Activated T-helper 2 cell treated with anti-CD3 and anti-CD28 coated beads, Interferon-gamma antibody, Interleukin-2, Interleukin-4, amounts not matched to agents 10 μg/mL and 5 μg/mL and 100 μg/mL, durations not matched to agents 14 hours and 24 hours and 36 hours (primary cell): ENCODE results near the gene SLC39A3. TPM values are rescaled to one million over a fixed set of nuclear protein-coding genes. Genes with fewer than 3 reads are reported as not detected.

Experiments used
- DNase-seq: peaks from one replicate; pipeline ENCODE4 v3.0.0; 2021; ENCODE audit warnings: low spot score
- H3K27ac Mint-ChIP-seq: one replicate; pipeline ENCODE4 v1.8.0; 2021; ENCODE audit warnings: mixed read lengths
- H3K27me3 Mint-ChIP-seq: one replicate; pipeline ENCODE4 v1.8.0; 2021; ENCODE audit warnings: low read depth, mixed read lengths
- H3K36me3 Mint-ChIP-seq: one replicate; pipeline ENCODE4 v1.8.0; 2021; ENCODE audit warnings: low read depth, mixed read lengths
- H3K4me1 Mint-ChIP-seq: one replicate; pipeline ENCODE4 v1.8.0; 2021; ENCODE audit warnings: low read depth, mixed read lengths
- H3K4me3 Mint-ChIP-seq: one replicate; pipeline ENCODE4 v1.8.0; 2021; ENCODE audit warnings: low read depth, mild to moderate bottlenecking, moderate library complexity, mixed read lengths
- H3K9me3 Mint-ChIP-seq: one replicate; pipeline ENCODE4 v1.8.0; 2021; ENCODE audit warnings: mixed read lengths
- intact Hi-C: fragments of 100-400 bp; cut with micrococcal nuclease; formaldehyde crosslinking; loops from one replicate; pipeline ENCODE4 v1.15.1; 2023
- total RNA-seq: library from RNA; stranded (reverse); gene quantifications from 2 replicates; pipeline ENCODE4 v1.2.3, GENCODE V29; 2022

Gene SLC39A3
- total RNA-seq, 1 donor from 2014 or later: 39.4 TPM

DNA sequence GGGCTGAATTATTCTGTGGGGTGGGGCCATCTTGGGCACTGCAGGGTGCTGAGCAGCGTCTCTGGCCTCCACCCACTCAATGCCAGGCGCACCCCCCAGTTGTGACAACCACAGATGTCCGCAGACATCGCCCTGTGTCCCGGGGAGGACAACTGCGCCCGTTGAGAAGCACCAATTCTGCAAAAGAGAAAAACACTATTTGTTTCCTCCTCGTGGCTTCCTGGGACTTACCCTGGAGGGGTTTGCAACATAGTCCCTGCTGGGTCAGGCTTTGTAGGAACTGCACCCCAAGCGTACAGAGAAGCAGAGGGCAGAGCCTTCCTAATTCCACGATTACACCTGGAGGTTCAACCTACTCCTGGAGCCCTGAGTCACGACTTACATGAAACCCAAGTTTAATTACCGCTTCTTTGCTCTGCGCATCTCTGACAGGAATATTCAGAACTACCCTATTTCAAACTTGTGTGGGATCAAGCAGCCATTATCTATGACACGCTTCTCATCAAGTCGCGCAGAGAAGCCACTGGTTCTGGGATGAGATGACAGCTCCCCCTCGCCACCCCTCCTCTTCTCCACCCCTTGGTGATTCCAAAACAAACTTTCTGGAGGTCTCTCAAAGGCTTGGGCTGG is 11.1 kb upstream of the SLC39A3 start:
- intact Hi-C loops: no loop called here
- Mint-ChIP-seq H3K9me3 (no peaks in the 10 kb centered on the region), H3K27me3 (no peaks in the 10 kb centered on the region), H3K36me3 (peaks cover 10% of the 10 kb centered on the region), H3K27ac (no peak overlapping the region), H3K4me3 (no peak overlapping the region), H3K4me1 (peaks cover 6% of the 10 kb centered on the region)
- no peak for DNase-seq

DNA sequence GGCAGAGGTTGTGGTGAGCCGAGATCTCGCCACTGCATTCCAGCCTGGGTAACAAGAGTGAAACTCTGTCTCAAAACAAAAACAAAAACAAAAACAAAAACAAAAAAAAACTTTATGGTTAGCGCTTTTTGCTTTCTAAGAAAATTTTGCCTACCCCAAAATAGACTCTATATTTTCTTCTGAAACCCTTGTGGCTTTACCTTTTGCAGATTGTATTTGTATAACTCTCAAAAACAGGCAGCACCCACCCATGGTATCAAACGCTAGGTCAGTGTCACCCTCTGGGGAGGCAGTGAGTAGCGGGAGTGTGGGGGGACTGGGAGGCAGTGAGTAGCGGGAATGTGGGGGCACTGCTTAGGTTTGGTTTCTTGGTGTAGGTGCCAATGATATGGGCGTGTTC is 7.5 kb upstream of the SLC39A3 start:
- H3K36me3 Mint-ChIP-seq: no peaks in the 10 kb centered on the region
- H3K4me3 Mint-ChIP-seq: no peak overlapping the region
- peaks cover 9% of the 10 kb centered on the region for H3K27me3 Mint-ChIP-seq
- H3K27ac Mint-ChIP-seq: no peak overlapping the region
- intact Hi-C loops: no loop called here
- H3K4me1 Mint-ChIP-seq: no peaks in the 10 kb centered on the region
- no peaks in the 10 kb centered on the region for H3K9me3 Mint-ChIP-seq
- DNase-seq: no peak

DNA sequence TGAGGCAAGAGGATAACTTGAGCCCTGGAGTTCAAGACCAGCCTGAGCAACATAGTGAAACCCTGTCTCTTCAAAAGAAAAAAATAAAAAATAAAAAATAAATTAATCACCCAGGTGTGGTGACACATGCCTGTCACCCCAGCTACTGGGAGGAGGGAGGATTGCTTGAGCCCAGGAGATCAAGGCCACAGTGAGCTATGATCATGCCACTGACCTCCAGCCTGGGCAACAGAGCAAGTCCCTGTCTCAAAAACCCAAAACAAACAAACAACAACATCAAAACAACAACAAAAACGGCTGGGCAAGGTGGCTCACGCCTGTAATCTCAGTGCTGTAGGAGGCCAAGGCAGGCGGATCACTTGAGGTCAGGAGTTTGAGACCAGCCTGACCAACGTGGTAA is 4.3 kb upstream of the SLC39A3 start:
- Mint-ChIP-seq H3K27ac (no peak overlapping the region), H3K9me3 (no peaks in the 10 kb centered on the region), H3K27me3 (peaks cover 11% of the 10 kb centered on the region), H3K4me3 (no peak overlapping the region), H3K36me3 (peaks cover 3% of the 10 kb centered on the region), H3K4me1 (peaks cover 7% of the 10 kb centered on the region)
- DNase-seq: no peak
- intact Hi-C loops: no loop called here

DNA sequence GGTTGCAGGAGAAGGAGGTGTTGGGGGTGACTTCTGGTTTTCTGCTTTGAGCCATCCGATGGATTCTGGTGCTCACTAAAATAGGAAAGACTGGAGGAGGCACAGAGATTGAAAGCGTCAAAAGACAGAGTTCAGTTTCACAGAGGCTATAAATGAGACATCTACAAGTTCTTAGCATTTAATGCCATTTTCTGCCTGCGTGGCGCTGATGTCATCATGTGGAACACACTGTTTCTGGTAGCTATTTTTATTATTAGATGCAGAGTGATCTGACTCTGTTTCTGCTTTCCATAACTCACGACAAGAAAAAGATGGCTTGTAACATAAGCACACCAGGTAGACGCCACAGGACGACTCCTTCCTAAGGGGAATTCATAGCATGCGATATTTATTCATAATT is 3.3 kb upstream of the SLC39A3 start:
- H3K9me3 Mint-ChIP-seq: no peaks in the 10 kb centered on the region
- intact Hi-C loops: no loop called here
- no peak overlapping the region for H3K27ac Mint-ChIP-seq
- H3K27me3 Mint-ChIP-seq: peaks cover 11% of the 10 kb centered on the region
- peaks cover 14% of the 10 kb centered on the region for H3K4me1 Mint-ChIP-seq
- peaks cover 10% of the 10 kb centered on the region for H3K36me3 Mint-ChIP-seq
- DNase-seq: no peak
- no peak overlapping the region for H3K4me3 Mint-ChIP-seq

DNA sequence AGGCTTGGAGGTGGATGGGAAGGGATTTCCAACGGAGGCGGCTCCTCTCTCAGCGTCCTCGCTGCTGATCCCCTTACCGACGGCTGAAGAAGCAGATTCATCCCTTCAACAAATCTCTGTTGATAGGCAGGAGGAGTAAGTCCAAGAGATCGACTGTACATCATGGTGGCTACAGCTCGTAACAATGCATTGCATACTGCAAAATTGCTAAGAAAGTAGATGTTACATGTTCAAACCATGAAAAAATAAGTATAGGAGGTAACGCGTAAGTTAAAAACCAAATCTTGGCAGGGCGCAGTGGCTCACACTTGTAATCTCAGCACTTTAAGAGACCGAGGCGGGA is 468 bp upstream of the SLC39A3 start:
- no peaks in the 10 kb centered on the region for H3K9me3 Mint-ChIP-seq
- H3K27ac Mint-ChIP-seq: no peak overlapping the region
- DNase-seq: no peak
- H3K36me3 Mint-ChIP-seq: peaks cover 31% of the 10 kb centered on the region
- H3K27me3 Mint-ChIP-seq: peaks cover 11% of the 10 kb centered on the region
- intact Hi-C loops: no loop called here
- H3K4me1 Mint-ChIP-seq: peaks cover 14% of the 10 kb centered on the region
- H3K4me3 Mint-ChIP-seq: peak overlapping the region; percentile 95

DNA sequence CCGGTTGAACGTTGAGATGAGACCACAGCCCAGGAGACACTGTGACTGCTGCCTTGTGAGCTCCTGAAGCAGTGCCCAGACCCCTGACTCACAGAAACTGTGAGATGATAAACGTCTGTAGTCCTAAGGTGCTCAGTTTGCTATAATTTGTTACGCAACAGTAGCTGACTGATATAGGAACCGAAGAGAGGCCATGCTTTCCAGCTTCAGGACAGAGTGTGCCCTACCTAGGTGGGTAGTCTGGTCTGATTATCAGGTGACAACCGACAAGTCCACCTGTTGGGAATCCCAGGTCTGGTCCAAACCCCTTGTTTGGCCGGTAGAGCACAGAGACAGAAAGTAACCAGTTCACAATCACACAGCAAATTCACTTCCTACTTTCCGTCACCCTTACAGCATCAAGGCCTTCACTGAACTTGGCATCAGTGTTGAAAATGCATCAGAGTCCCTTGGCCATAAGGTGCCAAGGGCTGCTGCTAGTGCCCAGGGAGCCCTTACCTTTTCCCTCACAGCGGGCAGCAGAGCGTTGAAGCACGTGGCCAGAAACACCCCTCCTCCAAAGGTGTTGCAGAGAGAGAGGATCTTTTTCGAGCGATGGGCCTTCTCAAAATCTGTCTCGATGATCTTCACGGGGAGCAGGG is 3.1 kb downstream of the SLC39A3 start:
- no peak overlapping the region for H3K4me3 Mint-ChIP-seq
- intact Hi-C loops: no loop called here
- peaks cover 14% of the 10 kb centered on the region for H3K4me1 Mint-ChIP-seq
- peaks cover 43% of the 10 kb centered on the region for H3K36me3 Mint-ChIP-seq
- no peaks in the 10 kb centered on the region for H3K27me3 Mint-ChIP-seq
- no peak for DNase-seq
- H3K27ac Mint-ChIP-seq: no peak overlapping the region
- no peaks in the 10 kb centered on the region for H3K9me3 Mint-ChIP-seq

DNA sequence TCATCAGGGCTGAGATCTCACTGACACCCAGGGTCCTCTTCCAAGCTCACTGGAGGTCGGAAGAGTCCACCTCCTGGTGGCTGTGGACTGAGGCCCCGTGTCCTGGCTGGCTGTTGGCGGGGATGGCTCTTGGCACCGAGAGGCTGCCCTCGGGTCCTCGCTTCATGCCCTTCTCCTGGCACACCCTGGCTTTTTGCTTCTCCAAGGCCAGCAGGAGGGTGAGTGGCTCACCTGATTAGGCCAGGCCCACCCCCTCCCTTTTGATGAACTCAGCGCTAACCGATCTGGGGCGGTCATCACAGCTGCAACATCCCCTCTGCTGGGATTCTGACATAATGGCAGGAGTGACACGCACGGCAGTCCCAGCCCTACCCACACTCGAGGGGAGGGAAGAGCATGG is 4.4 kb downstream of the SLC39A3 start:
- Mint-ChIP-seq H3K9me3 (no peaks in the 10 kb centered on the region), H3K27me3 (no peaks in the 10 kb centered on the region), H3K27ac (no peak overlapping the region), H3K36me3 (peaks cover 43% of the 10 kb centered on the region), H3K4me3 (no peak overlapping the region), H3K4me1 (peaks cover 14% of the 10 kb centered on the region)
- intact Hi-C loops: no loop called here
- DNase-seq: no peak

DNA sequence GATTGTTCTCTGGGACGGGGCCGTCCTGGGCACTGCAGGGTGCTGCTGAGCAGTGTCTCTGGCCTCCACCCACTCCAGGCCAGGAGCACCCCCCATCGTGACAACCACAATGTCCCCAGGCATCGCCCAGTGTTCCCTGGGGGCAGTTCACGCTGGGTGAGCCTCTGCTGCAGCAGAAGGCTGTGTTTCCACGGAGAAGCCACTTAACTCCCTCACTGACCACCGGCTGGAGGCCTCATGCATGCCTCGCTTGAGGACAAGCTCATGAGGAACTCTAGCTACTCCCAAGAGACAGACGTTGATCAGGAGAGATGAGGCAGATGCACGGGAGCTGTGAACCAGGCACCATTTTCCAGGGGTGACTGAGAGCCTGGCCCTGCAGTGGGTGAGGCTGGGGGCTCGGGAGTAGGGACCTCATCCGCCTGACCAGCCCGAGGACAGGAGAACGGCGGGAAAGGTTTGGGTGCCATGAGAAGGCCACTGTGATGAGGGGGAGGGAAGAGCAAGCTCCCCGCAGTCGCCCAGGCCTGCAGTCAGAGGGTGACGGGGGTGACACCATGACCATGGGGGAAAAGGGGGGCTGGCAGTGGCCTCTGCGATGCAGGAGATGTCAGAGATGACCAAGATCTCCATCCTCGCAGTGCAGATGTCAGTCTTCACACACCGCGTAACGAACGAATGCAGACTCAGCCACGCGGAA is 5.1 kb downstream of the SLC39A3 start:
- H3K36me3 Mint-ChIP-seq: peaks cover 43% of the 10 kb centered on the region
- DNase-seq: no peak
- H3K27me3 Mint-ChIP-seq: no peaks in the 10 kb centered on the region
- H3K9me3 Mint-ChIP-seq: no peaks in the 10 kb centered on the region
- H3K4me1 Mint-ChIP-seq: peaks cover 10% of the 10 kb centered on the region
- H3K27ac Mint-ChIP-seq: no peak overlapping the region
- intact Hi-C loops: no loop called here
- H3K4me3 Mint-ChIP-seq: no peak overlapping the region

DNA sequence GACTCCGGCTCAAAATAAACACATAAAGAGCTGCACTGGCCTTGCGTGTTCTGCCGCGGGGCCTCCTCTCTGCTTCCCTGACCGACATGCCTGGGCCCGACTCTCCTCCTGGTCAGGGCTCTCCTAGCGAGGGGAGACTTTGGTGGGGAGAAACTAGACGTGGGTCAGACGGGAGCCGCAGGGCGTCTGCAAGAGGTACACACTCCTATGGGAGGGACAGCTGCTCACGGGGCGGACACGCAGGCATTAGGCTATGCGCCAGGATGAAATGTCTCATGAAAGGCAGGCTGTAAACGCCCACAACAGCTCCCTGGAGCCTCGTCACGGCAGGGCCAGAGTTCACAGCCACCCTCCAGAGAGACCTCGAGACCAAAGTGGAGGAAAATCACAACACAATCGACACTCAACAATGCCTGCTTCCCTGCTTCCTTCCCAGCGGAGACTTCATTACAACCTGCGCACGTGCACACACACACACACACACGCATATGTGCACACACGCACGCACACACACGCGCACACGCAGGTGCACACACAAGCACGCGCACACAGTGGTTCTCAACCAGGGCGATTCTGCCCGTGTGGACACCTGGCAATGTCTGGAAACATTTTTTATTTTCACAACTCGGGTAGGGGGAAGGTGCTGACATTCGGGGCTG is 5.8 kb downstream of the SLC39A3 start:
- Mint-ChIP-seq H3K4me1 (peaks cover 6% of the 10 kb centered on the region), H3K27ac (no peak overlapping the region), H3K9me3 (no peaks in the 10 kb centered on the region), H3K36me3 (peaks cover 40% of the 10 kb centered on the region), H3K4me3 (no peak overlapping the region), H3K27me3 (no peaks in the 10 kb centered on the region)
- no peak for DNase-seq
- intact Hi-C loops: no loop called here

DNA sequence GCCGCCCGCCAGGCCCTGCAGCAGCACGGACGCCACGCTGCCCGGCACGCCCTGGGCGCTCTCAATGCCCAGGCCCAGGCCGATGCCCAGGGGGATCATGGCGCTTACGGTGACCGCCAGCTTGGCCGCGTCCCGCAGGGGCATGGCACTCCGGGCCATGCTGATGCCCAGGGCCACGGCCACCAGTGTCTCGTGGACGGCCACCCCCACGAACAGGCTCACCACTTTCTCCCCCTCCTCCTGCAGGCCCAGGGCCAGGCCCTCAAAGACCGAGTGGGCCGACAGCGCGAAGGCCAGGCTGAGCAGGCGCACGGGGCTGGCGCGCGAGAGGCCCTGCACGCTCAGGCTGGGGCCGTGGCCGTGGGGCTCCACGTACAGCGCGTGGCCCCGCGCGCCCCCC is 6.9 kb downstream of the SLC39A3 start:
- intact Hi-C loops: no loop called here
- no peak for DNase-seq
- peaks cover 33% of the 10 kb centered on the region for H3K36me3 Mint-ChIP-seq
- no peak overlapping the region for H3K27ac Mint-ChIP-seq
- H3K4me1 Mint-ChIP-seq: no peaks in the 10 kb centered on the region
- H3K4me3 Mint-ChIP-seq: no peak overlapping the region
- no peaks in the 10 kb centered on the region for H3K27me3 Mint-ChIP-seq
- no peaks in the 10 kb centered on the region for H3K9me3 Mint-ChIP-seq

DNA sequence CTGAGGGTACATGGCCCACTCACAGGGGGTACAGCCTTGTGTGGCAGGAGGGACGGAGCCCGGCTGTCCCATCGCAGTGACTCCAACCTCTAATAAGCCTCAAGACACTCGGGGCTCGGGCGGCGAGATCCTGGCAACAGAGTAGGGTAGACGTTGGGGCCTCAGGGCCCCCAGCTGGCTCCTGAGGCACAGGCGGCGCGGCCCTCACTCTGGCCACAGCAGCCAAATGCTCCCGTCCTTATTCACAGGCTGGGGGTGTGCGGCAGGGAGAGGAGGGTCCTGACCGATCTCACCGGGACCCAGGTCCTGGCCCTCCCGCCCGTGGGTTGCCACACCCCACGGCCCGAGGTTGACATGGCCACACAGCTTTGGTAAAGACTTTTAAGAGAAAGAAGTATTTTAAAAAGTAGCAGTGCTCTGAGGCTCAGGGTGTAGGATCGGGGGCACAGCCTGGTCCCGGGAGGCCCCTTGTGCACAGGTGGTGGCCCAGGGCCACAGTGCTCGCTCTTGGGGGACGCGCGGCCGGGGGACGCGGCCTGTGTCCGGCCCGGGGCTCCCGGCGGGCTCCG is 7.6 kb downstream of the SLC39A3 start:
- no peak overlapping the region for H3K4me3 Mint-ChIP-seq
- H3K9me3 Mint-ChIP-seq: no peaks in the 10 kb centered on the region
- no peak for DNase-seq
- H3K36me3 Mint-ChIP-seq: peaks cover 32% of the 10 kb centered on the region
- intact Hi-C loops: no loop called here
- H3K27me3 Mint-ChIP-seq: no peaks in the 10 kb centered on the region
- H3K4me1 Mint-ChIP-seq: no peaks in the 10 kb centered on the region
- no peak overlapping the region for H3K27ac Mint-ChIP-seq

DNA sequence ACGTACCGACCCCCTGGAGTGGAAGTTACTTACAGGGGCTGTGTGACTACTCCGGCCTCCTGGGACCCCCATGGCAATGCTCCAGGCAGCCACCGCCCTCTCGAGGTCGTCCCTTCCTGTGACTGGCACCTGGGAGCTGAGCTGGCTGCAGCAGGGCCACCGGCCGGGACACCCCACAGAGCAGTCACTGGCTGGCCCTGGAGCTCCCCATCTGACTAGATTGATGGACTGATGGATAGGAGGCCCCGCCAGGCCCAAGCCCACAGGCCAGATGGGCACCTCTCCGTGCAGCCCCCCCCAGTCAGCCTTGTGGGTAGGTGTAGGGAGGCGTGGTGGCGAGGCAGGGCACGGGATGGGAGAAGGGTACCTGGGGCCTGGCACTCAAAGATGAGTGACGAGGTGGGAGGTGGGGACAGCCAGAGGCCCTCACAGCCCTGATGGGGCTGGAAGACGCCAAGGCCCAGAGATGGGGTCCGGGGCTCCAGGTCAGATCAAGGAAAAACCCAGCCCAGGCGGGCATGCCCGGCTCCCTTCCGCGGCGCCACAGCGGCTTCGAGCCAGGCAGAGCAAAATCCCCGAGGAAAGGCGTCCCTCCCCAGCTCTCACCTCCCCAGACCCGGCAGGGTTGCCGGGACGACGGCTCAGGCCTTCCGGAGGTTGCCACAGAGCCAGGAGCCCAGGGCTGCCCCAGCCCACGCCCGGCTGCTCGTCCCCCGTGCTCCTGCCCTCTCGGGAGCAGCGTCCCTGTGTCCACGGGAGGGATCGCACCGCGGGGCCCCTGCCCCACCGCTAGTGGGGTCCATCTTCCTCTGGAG is 8.4 kb downstream of the SLC39A3 start:
- intact Hi-C loops: no loop called here
- no peaks in the 10 kb centered on the region for H3K4me1 Mint-ChIP-seq
- H3K27me3 Mint-ChIP-seq: no peaks in the 10 kb centered on the region
- H3K36me3 Mint-ChIP-seq: peaks cover 23% of the 10 kb centered on the region
- no peaks in the 10 kb centered on the region for H3K9me3 Mint-ChIP-seq
- H3K4me3 Mint-ChIP-seq: no peak overlapping the region
- no peak for DNase-seq
- H3K27ac Mint-ChIP-seq: no peak overlapping the region
